Lung (tissue), 12 donors: ENCODE measurements around the gene ITFG2. TPM values are rescaled to one million over a fixed set of nuclear protein-coding genes. Genes with fewer than 3 reads are reported as not detected.

Source experiments
- ATAC-seq: fragments of 200-7000 bp; cut with Tn5 transposase; one replicate; pipeline ENCODE4 v1.9.1; 2020; ENCODE audit warnings: moderate number of reproducible peaks; ENCODE audit not compliant: insufficient read depth, low FRiP score
- DNase-seq, 3 donors: peaks; one replicate each; pipeline ENCODE4 v3.0.0-alpha.2; 2013 to 2017
- H3K27ac ChIP-seq, 2 donors: one replicate each; pipeline ENCODE4 v1.5.1; 2013; ENCODE audit warnings: mild to moderate bottlenecking in 2 of 2, moderate library complexity in 2 of 2, control low read depth in 1 of 2, inconsistent platforms in 1 of 2, low read depth in 1 of 2, low read length in 1 of 2
- H3K27me3 ChIP-seq, 3 donors: one replicate each; pipeline ENCODE4 v1.5.1; 2013; ENCODE audit warnings: low read length in 2 of 3; ENCODE audit not compliant: control insufficient read depth in 3 of 3, insufficient read depth in 3 of 3
- H3K36me3 ChIP-seq, 4 donors: one replicate each; pipeline ENCODE4 v1.5.1; 2013; ENCODE audit warnings: low read length in 4 of 4, mild to moderate bottlenecking in 1 of 4, moderate library complexity in 1 of 4; ENCODE audit not compliant: control insufficient read depth in 4 of 4, insufficient read depth in 4 of 4
- H3K4me1 ChIP-seq, 5 donors: one replicate each; pipeline ENCODE4 v1.5.1; 2013; ENCODE audit warnings: low read length in 5 of 5, mild to moderate bottlenecking in 2 of 5, moderate library complexity in 1 of 5; ENCODE audit not compliant: control insufficient read depth in 5 of 5, insufficient read depth in 5 of 5
- H3K4me3 ChIP-seq: one replicate; pipeline ENCODE4 v1.5.1; 2013; ENCODE audit warnings: mild to moderate bottlenecking, control low read depth, moderate library complexity
- H3K9ac ChIP-seq, 2 donors: one replicate each; pipeline ENCODE4 v1.5.1; 2013; ENCODE audit warnings: low read length in 2 of 2, control low read depth in 1 of 2; ENCODE audit not compliant: insufficient read depth in 1 of 2
- H3K9me3 ChIP-seq, 4 donors: one replicate each; pipeline ENCODE4 v1.5.1; 2013; ENCODE audit warnings: low read length in 3 of 4, mild to moderate bottlenecking in 1 of 4, moderate library complexity in 1 of 4; ENCODE audit not compliant: control insufficient read depth in 4 of 4, insufficient read depth in 3 of 4
- WGBS, 2 donors: extraction: QIAGEN DNeasy Blood & Tissue Kit; methylation state at CpG; one replicate each; pipeline ENCODE4 v1.1.7; 2013; 5-methylcytosine and 5-hydroxymethylcytosine counted together
- polyA plus RNA-seq, 2 donors: library from polyadenylated mRNA; stranded (reverse); fragments of 200-250 nt; gene quantifications; one replicate each; pipeline ENCODE4 v1.2.1, GENCODE V29; 2013
- total RNA-seq, 2 donors: library from RNA; depleted of rRNA in 1 of 2; stranded (reverse); fragments of >200 nt in 1 of 2; gene quantifications; one replicate each; pipeline ENCODE4 v1.2.1, GENCODE V29; 2014 to 2021
- TF ChIP-seq, protein P1 (sequence below): IDR thresholded peaks from 2 replicates; pipeline ENCODE4 v1.5.1; 2012; ENCODE audit warnings: mild to moderate bottlenecking; ENCODE audit errors: control extremely low read depth, extremely low read depth
- donor health status: control.
- donor health status: control.
- donor health status: Bipolar disorder and iron deficiency.
- donor health status: healthy.
- donor health status: DM: yes; HTN: yes; CAD: no.

Gene ITFG2
- total and polyA plus RNA-seq, 4 donors, result 22.6 to 43.0 (median 32.7) TPM

DNA sequence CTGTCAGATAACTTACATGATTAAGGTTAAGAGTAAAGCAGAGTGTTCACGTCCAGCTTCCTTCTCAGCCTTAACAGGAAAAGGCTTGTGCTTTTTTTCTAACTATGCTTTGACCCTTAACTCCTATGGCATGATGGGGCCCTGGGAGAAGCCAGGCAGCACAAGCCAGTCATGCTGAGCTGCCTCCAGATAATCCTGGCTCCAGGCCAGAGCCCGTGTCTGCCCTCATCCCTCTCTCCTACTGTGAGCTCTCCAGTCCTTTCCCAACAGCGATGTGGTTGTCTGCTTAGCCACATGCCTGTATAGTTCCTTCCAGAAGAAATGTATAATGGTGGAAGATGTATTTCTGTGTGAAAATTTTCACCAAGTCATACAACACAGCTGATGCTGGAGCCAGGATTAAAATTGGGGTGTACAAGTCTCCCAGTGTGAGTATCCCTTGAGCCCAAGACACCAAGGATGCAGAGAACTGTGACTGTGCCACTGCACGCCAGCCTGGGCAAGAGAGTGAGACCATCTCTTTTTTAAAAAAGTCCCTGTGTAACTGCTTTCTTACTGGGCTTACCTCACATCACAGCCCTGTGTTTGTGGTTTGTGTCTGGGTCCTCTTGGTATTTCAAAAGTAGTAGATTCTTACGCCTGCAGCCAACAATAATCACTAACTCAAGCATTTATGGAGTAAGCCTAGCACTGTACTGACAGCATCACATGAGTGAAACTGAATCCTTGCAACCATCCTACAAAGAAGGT, 7.9 kb upstream of the ITFG2 start:
- Histone ChIP-seq H3K4me3 (no peak overlapping the region), H3K36me3 (peaks cover 35 to 46% (median 36%) of the 10 kb centered on the region in 4 donors), H3K9me3 (no peaks in the 10 kb centered on the region), H3K27ac (no peak overlapping the region), H3K9ac (no peak overlapping the region), H3K4me1 (peaks cover 0 to 7% (median 0%) of the 10 kb centered on the region in 5 donors), H3K27me3 (no peaks in the 10 kb centered on the region)
- no peak for ATAC-seq
- DNase-seq, result peak; percentile 56 to 72 (median 62)
- WGBS, 2 donors, result 66 to 73% methylated on average over 5 of the region's 5 CpGs
- TF ChIP-seq, protein P1, sequence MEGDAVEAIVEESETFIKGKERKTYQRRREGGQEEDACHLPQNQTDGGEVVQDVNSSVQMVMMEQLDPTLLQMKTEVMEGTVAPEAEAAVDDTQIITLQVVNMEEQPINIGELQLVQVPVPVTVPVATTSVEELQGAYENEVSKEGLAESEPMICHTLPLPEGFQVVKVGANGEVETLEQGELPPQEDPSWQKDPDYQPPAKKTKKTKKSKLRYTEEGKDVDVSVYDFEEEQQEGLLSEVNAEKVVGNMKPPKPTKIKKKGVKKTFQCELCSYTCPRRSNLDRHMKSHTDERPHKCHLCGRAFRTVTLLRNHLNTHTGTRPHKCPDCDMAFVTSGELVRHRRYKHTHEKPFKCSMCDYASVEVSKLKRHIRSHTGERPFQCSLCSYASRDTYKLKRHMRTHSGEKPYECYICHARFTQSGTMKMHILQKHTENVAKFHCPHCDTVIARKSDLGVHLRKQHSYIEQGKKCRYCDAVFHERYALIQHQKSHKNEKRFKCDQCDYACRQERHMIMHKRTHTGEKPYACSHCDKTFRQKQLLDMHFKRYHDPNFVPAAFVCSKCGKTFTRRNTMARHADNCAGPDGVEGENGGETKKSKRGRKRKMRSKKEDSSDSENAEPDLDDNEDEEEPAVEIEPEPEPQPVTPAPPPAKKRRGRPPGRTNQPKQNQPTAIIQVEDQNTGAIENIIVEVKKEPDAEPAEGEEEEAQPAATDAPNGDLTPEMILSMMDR, result no peak

- peaks cover 0 to 7% (median 0%) of the 10 kb centered on the region in 5 donors for H3K4me1 ChIP-seq
- no peaks in the 10 kb centered on the region for H3K9me3 ChIP-seq
- no peak overlapping the region for H3K4me3 ChIP-seq
- TF ChIP-seq, protein P1, result no peak
- H3K27ac ChIP-seq, result no peak overlapping the region
- DNase-seq (no peak), ATAC-seq (no peak)
- H3K36me3 ChIP-seq, result peaks cover 29 to 40% (median 31%) of the 10 kb centered on the region in 4 donors
- WGBS, 2 donors, result 61 to 77% methylated on average over 2 of the region's 2 CpGs
- no peaks in the 10 kb centered on the region for H3K27me3 ChIP-seq
- no peak overlapping the region for H3K9ac ChIP-seq
Measured at GRCh38 chr12:2805143-2805520, 7.3 kb upstream of the ITFG2 start.

- TF ChIP-seq, protein P1, result no peak
- H3K27me3 ChIP-seq, result no peaks in the 10 kb centered on the region
- H3K36me3 ChIP-seq, result peaks cover 16 to 30% (median 19%) of the 10 kb centered on the region in 4 donors
- DNase-seq (no peak), ATAC-seq (no peak)
- no peak overlapping the region for H3K4me3 ChIP-seq
- no peak overlapping the region for H3K27ac ChIP-seq
- H3K9me3 ChIP-seq, result no peaks in the 10 kb centered on the region
- no peak overlapping the region for H3K9ac ChIP-seq
- peaks cover 0 to 9% (median 3%) of the 10 kb centered on the region in 5 donors for H3K4me1 ChIP-seq
- WGBS, 2 donors, result 72 to 85% methylated on average over 6 of the region's 6 CpGs
Measured at GRCh38 chr12:2806700-2807099, 5.8 kb upstream of the ITFG2 start.
